Type B pancreatic cell (in vitro differentiated cells): ENCODE results near the gene FREM3. TPM values are rescaled to one million over a fixed set of nuclear protein-coding genes. Genes with fewer than 3 reads are reported as not detected.
A peak's percentile ranks its signal among the peaks of the same experiment; 100 is the strongest.

Experiments used
- DNase-seq: peaks from one replicate; pipeline ENCODE4 v3.0.0; 2021; ENCODE audit warnings: mixed read lengths; ENCODE audit not compliant: unreplicated experiment; ENCODE audit errors: extremely low spot score
- H3K27ac Mint-ChIP-seq: 2 replicates; pipeline ENCODE4 v1.8.0; 2021; ENCODE audit warnings: mild to moderate bottlenecking, mixed read lengths
- H3K27me3 Mint-ChIP-seq: 2 replicates; pipeline ENCODE4 v1.8.0; 2021; ENCODE audit warnings: mixed read lengths
- H3K36me3 Mint-ChIP-seq: 2 replicates; pipeline ENCODE4 v1.8.0; 2021; ENCODE audit warnings: mixed read lengths
- H3K4me1 Mint-ChIP-seq: one replicate; pipeline ENCODE4 v1.8.0; 2021; ENCODE audit warnings: mixed read lengths; ENCODE audit not compliant: unreplicated experiment
- H3K4me3 Mint-ChIP-seq: 2 replicates; pipeline ENCODE4 v1.8.0; 2021; ENCODE audit warnings: mild to moderate bottlenecking, mixed read lengths
- H3K9me3 Mint-ChIP-seq: 2 replicates; pipeline ENCODE4 v1.8.0; 2021; ENCODE audit warnings: mixed read lengths
- total RNA-seq: library from RNA; stranded (reverse); gene quantifications from 2 replicates; pipeline ENCODE4 v1.2.1, GENCODE V29; 2021; ENCODE audit warnings: low replicate concordance
- TF ChIP-seq, protein P1 (sequence below): fragments of 200-600 bp; sonication (generic); conservative IDR thresholded peaks from 2 replicates; pipeline ENCODE4 v1.5.0; 2021; ENCODE audit warnings: antibody characterized with exemption, mild to moderate bottlenecking

FREM3 gene
- total RNA-seq, 1 donor from 2014 or later = 0.31 TPM

DNA sequence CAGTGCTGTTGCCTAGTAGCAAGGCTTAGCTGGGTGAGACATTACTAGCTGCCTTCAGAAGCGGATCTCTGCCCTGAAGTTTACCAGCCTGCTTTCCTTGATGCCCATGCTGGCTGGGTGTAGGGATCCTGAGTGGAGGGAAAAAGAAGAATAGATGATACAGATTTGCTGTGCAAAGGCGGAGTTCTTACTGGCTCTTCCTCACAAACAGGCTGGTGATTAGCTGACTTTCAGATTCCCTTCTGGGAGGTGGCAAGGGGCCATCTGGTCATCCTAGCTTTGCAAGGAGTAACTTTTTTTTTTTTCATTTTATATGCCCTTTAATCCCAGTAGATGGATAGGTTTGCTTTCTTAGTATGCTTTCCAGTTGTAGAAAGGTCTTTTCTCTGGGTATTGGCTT lies 142.2 kb downstream of the FREM3 start:
- no peak for DNase-seq
- peaks cover 13% of the 10 kb centered on the region for H3K36me3 Mint-ChIP-seq
- H3K9me3 Mint-ChIP-seq = no peaks in the 10 kb centered on the region
- no peak overlapping the region for H3K4me3 Mint-ChIP-seq
- TF ChIP-seq, protein P1, sequence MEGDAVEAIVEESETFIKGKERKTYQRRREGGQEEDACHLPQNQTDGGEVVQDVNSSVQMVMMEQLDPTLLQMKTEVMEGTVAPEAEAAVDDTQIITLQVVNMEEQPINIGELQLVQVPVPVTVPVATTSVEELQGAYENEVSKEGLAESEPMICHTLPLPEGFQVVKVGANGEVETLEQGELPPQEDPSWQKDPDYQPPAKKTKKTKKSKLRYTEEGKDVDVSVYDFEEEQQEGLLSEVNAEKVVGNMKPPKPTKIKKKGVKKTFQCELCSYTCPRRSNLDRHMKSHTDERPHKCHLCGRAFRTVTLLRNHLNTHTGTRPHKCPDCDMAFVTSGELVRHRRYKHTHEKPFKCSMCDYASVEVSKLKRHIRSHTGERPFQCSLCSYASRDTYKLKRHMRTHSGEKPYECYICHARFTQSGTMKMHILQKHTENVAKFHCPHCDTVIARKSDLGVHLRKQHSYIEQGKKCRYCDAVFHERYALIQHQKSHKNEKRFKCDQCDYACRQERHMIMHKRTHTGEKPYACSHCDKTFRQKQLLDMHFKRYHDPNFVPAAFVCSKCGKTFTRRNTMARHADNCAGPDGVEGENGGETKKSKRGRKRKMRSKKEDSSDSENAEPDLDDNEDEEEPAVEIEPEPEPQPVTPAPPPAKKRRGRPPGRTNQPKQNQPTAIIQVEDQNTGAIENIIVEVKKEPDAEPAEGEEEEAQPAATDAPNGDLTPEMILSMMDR = no peak
- H3K27me3 Mint-ChIP-seq = peaks cover 3% of the 10 kb centered on the region
- peak overlapping the region; percentile 87 for H3K27ac Mint-ChIP-seq
- no peaks in the 10 kb centered on the region for H3K4me1 Mint-ChIP-seq

DNA sequence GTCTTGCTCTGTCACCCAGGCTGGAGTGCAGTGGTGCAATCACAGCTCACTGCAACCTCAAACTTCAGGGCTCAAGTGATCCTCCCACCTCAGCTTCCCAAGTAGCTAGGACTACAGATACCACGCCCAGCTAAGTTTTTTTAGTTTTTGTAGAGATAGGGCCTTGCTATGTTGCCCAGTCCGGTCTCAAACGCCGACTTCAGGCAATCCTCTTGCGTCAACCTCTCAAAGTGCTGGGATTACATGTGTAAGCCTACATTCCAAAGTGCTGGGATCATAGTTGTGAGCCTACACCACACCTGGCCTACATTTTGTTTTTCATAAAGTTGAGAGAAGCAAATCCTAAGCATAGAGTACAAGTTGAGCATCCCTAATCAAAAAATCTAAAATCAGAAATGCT lies 144.8 kb downstream of the FREM3 start:
- no peaks in the 10 kb centered on the region for H3K9me3 Mint-ChIP-seq
- TF ChIP-seq, protein P1 = no peak
- DNase-seq = no peak
- no peak overlapping the region for H3K4me3 Mint-ChIP-seq
- H3K27ac Mint-ChIP-seq = no peak overlapping the region
- peaks cover 3% of the 10 kb centered on the region for H3K27me3 Mint-ChIP-seq
- no peaks in the 10 kb centered on the region for H3K4me1 Mint-ChIP-seq
- peaks cover 33% of the 10 kb centered on the region for H3K36me3 Mint-ChIP-seq

DNA sequence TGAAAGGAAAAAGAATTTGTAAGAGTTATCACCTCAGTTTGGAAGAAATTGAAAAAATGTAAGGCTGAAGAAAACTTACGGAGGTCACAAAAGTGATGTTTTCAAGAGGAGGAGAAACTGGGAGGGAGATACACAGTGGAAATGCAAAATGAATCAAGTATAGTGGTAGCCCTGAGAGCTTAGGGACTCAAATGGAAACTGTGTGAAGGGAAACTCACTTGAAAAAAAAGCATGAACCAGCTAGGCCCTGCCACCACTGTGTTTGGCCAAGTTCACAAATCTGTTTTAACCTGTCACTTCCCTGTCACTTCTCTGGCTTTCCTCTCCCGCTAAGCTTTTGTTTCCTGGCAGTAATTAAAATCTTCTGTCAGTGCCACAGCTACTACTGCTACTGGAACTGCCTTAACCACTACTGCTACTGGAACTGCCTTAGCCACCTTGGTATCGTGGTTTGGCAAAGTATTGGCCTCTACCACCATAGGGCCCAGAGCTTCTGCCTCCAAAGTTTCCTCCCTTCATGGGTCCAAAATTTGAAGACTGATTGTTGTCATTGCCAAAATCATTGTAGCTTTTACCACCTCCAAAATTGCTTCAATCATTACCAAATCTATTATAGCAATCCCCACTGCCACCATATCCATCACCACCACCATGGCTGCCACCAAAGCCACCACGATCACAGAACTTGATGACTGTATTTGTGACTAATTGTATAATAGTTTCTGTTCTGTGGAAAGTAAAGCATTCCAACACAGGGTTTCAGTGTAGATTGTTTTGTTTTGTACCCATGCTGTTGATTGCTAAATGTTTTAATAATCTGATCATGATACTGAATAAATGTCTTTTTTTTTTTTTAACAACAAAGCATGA lies 145.5 kb downstream of the FREM3 start:
- TF ChIP-seq, protein P1 = no peak
- H3K9me3 Mint-ChIP-seq = no peaks in the 10 kb centered on the region
- H3K4me1 Mint-ChIP-seq = no peaks in the 10 kb centered on the region
- no peak overlapping the region for H3K27ac Mint-ChIP-seq
- DNase-seq = no peak
- peaks cover 37% of the 10 kb centered on the region for H3K36me3 Mint-ChIP-seq
- H3K27me3 Mint-ChIP-seq = peaks cover 3% of the 10 kb centered on the region
- H3K4me3 Mint-ChIP-seq = no peak overlapping the region

DNA sequence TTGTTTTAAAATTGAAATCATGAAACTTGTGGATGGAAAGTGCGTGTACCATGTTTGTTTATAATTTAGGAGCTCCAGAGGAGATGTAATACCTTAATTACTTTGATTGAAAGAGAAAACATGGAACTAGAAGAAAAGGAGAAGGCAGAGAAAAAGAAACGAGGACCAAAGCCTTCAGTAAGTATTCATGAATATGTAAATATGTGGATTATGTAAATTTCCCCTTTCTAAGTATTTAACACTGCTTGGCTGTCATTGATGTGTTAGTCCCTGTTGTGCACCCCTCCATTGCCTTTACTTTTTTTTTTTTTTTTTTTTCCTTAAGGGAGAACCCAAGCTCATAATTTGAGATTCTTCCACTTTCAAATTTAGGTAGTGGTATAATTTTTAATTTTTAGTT lies 150.5 kb downstream of the FREM3 start:
- no peaks in the 10 kb centered on the region for H3K9me3 Mint-ChIP-seq
- H3K27me3 Mint-ChIP-seq = no peaks in the 10 kb centered on the region
- TF ChIP-seq, protein P1 = no peak
- no peak for DNase-seq
- no peak overlapping the region for H3K4me3 Mint-ChIP-seq
- H3K4me1 Mint-ChIP-seq = no peaks in the 10 kb centered on the region
- peaks cover 51% of the 10 kb centered on the region for H3K36me3 Mint-ChIP-seq
- H3K27ac Mint-ChIP-seq = no peak overlapping the region

DNA sequence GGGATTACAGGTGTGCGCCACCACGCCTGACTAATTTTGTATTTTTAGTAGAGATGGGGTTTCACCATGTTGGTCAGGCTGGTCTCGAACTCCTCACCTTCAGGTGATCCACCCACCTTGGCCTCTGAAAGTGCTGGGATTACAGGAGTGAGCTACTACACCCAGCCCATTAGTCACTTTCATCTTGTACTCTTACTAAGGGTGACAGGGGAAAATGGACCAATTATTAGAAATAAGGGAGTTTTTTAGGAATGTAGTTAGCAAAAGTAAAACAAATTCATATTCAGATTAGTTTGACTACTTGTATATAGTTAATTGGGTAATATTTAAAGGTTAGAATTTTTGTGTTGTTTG lies 160.8 kb downstream of the FREM3 start:
- TF ChIP-seq, protein P1 = no peak
- Mint-ChIP-seq H3K9me3 (no peaks in the 10 kb centered on the region), H3K27me3 (no peaks in the 10 kb centered on the region), H3K36me3 (peaks cover 63% of the 10 kb centered on the region), H3K4me1 (no peaks in the 10 kb centered on the region), H3K27ac (no peak overlapping the region), H3K4me3 (no peak overlapping the region)
- DNase-seq = no peak
